HepG2 (cell line): ENCODE measurements around the gene OGA. TPM values are rescaled to one million over a fixed set of nuclear protein-coding genes. Genes with fewer than 3 reads are reported as not detected.

ENCODE experiments used
- AHR ChIP-seq: IDR thresholded peaks from 2 replicates; pipeline ENCODE4 v1.6.1; 2018; ENCODE audit warnings: missing genetic modification reagents, missing compliant biosample characterization
- HNF4A ChIP-seq: sonication (generic); formaldehyde crosslinking; IDR thresholded peaks from 2 replicates; pipeline ENCODE4 v1.4.0; 2020; ENCODE audit warnings: missing genetic modification reagents
- HOXA3 ChIP-seq: sonication (generic); formaldehyde crosslinking; IDR thresholded peaks from 2 replicates; pipeline ENCODE4 v1.5.0; 2020; ENCODE audit warnings: missing genetic modification reagents
- KIAA2018 ChIP-seq: sonication (generic); formaldehyde crosslinking; IDR thresholded peaks from 2 replicates; pipeline ENCODE4 v1.5.0; 2020; ENCODE audit warnings: mild to moderate bottlenecking, missing genetic modification reagents, borderline replicate concordance
- KLF16 ChIP-seq, 2 experiments: sonication (generic) in 1 of 2; formaldehyde crosslinking in 1 of 2; IDR thresholded peaks; 2 replicates each; pipeline versions ENCODE4 v1.6.1 to v1.8.0; 2016 to 2023; ENCODE audit warnings: missing genetic modification reagents in 2 of 2, missing compliant biosample characterization in 1 of 2
- TEF ChIP-seq: sonication (generic); formaldehyde crosslinking; IDR thresholded peaks from 2 replicates; pipeline ENCODE4 v1.5.0; 2020; ENCODE audit warnings: missing genetic modification reagents
- ZNF629 ChIP-seq: sonication (generic); formaldehyde crosslinking; conservative IDR thresholded peaks from 2 replicates; pipeline ENCODE4 v1.5.0; 2020; ENCODE audit warnings: missing genetic modification reagents
- ZNF746 ChIP-seq: sonication (generic); formaldehyde crosslinking; IDR thresholded peaks from 2 replicates; pipeline ENCODE4 v1.8.0; 2022; ENCODE audit warnings: mild to moderate bottlenecking, missing genetic modification reagents
- ZZZ3 ChIP-seq: sonication (generic); formaldehyde crosslinking; IDR thresholded peaks from 2 replicates; pipeline ENCODE4 v1.4.0; 2020; ENCODE audit warnings: missing genetic modification reagents, mild to moderate bottlenecking, borderline replicate concordance
- polyA plus RNA-seq, 8 experiments: library from polyadenylated mRNA; depleted of rRNA in 3 of 8; stranded (reverse) in 7 of 8; unstranded in 1 of 8; fragments of >200 nt; fragmentation: Illumina TruSeq in 4 of 8; extraction: Trizol in 4 of 8; gene quantifications; 2 replicates each; pipeline versions ENCODE4 v1.2.1 to v1.2.3, GENCODE V29; 2011 to 2016; ENCODE audit warnings: low read depth in 4 of 8, missing spikeins in 1 of 8, mixed read lengths in 1 of 8; ENCODE audit not compliant: insufficient read depth in 1 of 8
- total RNA-seq, 5 experiments: library from RNA; depleted of rRNA; stranded (reverse); fragments of >200 nt; fragmentation: Illumina TruSeq; extraction: Trizol; gene quantifications; 2 replicates each; pipeline ENCODE4 v1.2.3, GENCODE V29; 2016; ENCODE audit warnings: low read depth in 1 of 5
- TF ChIP-seq, protein P1 (sequence below): sonication (generic); formaldehyde crosslinking; IDR thresholded peaks from 2 replicates; pipeline ENCODE4 v1.9.0; 2021; ENCODE audit warnings: missing genetic modification reagents, borderline replicate concordance
- TF ChIP-seq, protein P2 (sequence below): sonication (generic); formaldehyde crosslinking; IDR thresholded peaks from 2 replicates; pipeline ENCODE4 v1.4.0; 2020; ENCODE audit warnings: missing genetic modification reagents
- TF ChIP-seq, protein P3 (sequence below): IDR thresholded peaks from 2 replicates; pipeline ENCODE4 v1.6.1; 2016; ENCODE audit warnings: low read depth, control low read depth

Gene OGA
- total and polyA plus RNA-seq, 2 of the 13 experiments (the other 11 are each of a cell fraction or from before 2014, with no cell fraction given), result 33.2 to 39.8 TPM

DNA sequence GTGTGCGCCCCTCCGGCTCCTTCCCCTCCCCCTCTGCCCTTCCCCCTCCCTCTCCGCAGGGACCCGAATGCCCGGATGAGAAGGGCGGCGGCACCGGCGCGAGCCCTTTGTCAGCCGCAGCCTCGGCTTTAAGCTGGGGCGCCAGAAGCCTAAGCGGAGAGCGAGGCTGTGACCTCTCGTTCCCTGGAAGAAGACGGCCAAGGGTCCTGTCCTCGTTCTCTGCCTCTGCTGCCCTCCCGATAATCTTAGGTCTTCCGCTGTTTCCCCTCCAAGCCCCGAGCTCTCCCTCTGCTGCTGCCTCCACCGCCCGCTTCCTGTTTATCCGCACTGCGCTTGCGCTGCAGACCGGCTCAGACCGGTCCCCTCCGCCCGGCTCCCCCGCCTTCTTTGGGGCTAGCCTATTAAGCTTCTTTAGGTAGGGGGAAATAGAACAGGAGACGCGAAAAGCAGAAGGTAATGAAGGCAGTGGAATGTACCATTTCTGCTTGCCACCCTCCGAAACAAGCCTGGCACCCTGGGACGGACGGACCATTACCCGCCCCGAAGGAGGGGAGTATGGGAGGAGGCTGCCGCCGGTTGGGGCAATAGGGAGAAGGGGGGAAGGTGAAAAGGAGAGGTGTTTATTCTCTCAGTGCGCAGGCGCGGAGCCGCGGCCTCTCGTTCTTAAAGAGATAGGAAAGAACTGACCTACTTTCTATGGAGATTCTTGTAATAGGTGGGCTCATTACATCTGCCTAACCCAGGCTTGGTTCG lies at the start of gene OGA (continued):
- no peak; the same call in 1 of the 2 replicates for TF ChIP-seq ZZZ3 (CRISPR knock-in tag)
- peak; percentile 16; the same call in 1 of the 2 replicates for TF ChIP-seq HNF4A
- TF ChIP-seq KIAA2018, result no peak
- TF ChIP-seq, protein P1, sequence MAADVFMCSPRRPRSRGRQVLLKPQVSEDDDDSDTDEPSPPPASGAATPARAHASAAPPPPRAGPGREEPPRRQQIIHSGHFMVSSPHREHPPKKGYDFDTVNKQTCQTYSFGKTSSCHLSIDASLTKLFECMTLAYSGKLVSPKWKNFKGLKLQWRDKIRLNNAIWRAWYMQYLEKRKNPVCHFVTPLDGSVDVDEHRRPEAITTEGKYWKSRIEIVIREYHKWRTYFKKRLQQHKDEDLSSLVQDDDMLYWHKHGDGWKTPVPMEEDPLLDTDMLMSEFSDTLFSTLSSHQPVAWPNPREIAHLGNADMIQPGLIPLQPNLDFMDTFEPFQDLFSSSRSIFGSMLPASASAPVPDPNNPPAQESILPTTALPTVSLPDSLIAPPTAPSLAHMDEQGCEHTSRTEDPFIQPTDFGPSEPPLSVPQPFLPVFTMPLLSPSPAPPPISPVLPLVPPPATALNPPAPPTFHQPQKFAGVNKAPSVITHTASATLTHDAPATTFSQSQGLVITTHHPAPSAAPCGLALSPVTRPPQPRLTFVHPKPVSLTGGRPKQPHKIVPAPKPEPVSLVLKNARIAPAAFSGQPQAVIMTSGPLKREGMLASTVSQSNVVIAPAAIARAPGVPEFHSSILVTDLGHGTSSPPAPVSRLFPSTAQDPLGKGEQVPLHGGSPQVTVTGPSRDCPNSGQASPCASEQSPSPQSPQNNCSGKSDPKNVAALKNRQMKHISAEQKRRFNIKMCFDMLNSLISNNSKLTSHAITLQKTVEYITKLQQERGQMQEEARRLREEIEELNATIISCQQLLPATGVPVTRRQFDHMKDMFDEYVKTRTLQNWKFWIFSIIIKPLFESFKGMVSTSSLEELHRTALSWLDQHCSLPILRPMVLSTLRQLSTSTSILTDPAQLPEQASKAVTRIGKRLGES, result no peak
- no peak for TF ChIP-seq HOXA3
- 0 out of 4 replicates have a peak, but pooled peaks of 1 of the 2 experiments have one; percentile 34 for TF ChIP-seq KLF16 (CRISPR knock-in tag; IDR thresholded peaks at IDR 0.05)
- no peak for TF ChIP-seq ZNF629 (CRISPR knock-in tag)
- 0 out of 2 replicates have a peak, but pooled peaks have one; percentile 20 for TF ChIP-seq AHR (CRISPR knock-in tag)
- TF ChIP-seq, protein P2, sequence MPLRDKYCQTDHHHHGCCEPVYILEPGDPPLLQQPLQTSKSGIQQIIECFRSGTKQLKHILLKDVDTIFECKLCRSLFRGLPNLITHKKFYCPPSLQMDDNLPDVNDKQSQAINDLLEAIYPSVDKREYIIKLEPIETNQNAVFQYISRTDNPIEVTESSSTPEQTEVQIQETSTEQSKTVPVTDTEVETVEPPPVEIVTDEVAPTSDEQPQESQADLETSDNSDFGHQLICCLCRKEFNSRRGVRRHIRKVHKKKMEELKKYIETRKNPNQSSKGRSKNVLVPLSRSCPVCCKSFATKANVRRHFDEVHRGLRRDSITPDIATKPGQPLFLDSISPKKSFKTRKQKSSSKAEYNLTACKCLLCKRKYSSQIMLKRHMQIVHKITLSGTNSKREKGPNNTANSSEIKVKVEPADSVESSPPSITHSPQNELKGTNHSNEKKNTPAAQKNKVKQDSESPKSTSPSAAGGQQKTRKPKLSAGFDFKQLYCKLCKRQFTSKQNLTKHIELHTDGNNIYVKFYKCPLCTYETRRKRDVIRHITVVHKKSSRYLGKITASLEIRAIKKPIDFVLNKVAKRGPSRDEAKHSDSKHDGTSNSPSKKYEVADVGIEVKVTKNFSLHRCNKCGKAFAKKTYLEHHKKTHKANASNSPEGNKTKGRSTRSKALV (CRISPR knock-in tag), result 0 out of 2 replicates have a peak, but pooled peaks have one; percentile 20
- no peak for TF ChIP-seq TEF (CRISPR knock-in tag)
- TF ChIP-seq, protein P3, sequence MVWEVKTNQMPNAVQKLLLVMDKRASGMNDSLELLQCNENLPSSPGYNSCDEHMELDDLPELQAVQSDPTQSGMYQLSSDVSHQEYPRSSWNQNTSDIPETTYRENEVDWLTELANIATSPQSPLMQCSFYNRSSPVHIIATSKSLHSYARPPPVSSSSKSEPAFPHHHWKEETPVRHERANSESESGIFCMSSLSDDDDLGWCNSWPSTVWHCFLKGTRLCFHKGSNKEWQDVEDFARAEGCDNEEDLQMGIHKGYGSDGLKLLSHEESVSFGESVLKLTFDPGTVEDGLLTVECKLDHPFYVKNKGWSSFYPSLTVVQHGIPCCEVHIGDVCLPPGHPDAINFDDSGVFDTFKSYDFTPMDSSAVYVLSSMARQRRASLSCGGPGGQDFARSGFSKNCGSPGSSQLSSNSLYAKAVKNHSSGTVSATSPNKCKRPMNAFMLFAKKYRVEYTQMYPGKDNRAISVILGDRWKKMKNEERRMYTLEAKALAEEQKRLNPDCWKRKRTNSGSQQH, result no peak; the same call in 1 of the 2 replicates
- peak; percentile 80 for TF ChIP-seq ZNF746 (CRISPR knock-in tag)
